Large intestine (tissue), 3 donors: Measurements from ENCODE around the gene CAMTA1. TPM values are rescaled to one million over a fixed set of nuclear protein-coding genes. Genes with fewer than 3 reads are reported as not detected.

Source experiments
- DNase-seq, 2 donors: peaks; one replicate each; pipeline versions ENCODE4 v3.0.0 to v3.0.0-alpha.2; 2013
- H3K27ac ChIP-seq: one replicate; pipeline ENCODE4 v1.5.1; 2013; ENCODE audit warnings: low read length
- H3K27me3 ChIP-seq: 2 replicates; pipeline ENCODE4 v1.6.1; 2013; ENCODE audit warnings: low read length; ENCODE audit not compliant: control insufficient read depth, insufficient read depth
- H3K36me3 ChIP-seq: 2 replicates; pipeline ENCODE4 v1.6.1; 2013; ENCODE audit warnings: low read length; ENCODE audit not compliant: control insufficient read depth, insufficient read depth
- H3K4me1 ChIP-seq: one replicate; pipeline ENCODE4 v1.6.1; 2013; ENCODE audit warnings: low read length; ENCODE audit not compliant: control insufficient read depth, insufficient read depth
- H3K4me3 ChIP-seq: one replicate; pipeline ENCODE4 v1.5.1; 2013; ENCODE audit warnings: low read length
- H3K9me3 ChIP-seq: one replicate; pipeline ENCODE4 v1.6.1; 2013; ENCODE audit warnings: mild to moderate bottlenecking, low read depth, low read length, moderate library complexity; ENCODE audit not compliant: control insufficient read depth
- WGBS: methylation state at CpG from one replicate; pipeline ENCODE4 v1.1.5; 2013; ENCODE audit warnings: low lambda C conversion rate; ENCODE audit not compliant: insufficient coverage; 5-methylcytosine and 5-hydroxymethylcytosine counted together
- polyA plus RNA-seq: library from polyadenylated mRNA; unstranded; fragments of 120-200 nt; gene quantifications from one replicate; pipeline ENCODE4 v1.2.1, GENCODE V29; 2013

The CAMTA1 gene
- polyA plus RNA-seq, 1 donor, result 67.9 TPM

- no peak overlapping the region for H3K27ac ChIP-seq
- no CpG with 5 or more reads among the region's 14 CpGs for WGBS
Observed at GRCh38 chr1:7290971-7291970, 506.0 kb downstream of the CAMTA1 start.

GRCh38 chr1:7292036-7292681 lies 506.9 kb downstream of the CAMTA1 start:
- WGBS, result 95% methylated on average over 4 of the region's 10 CpGs
- no peak for DNase-seq
- peaks cover 4% of the 10 kb centered on the region for H3K27me3 ChIP-seq
- no peaks in the 10 kb centered on the region for H3K9me3 ChIP-seq
- H3K36me3 ChIP-seq, result no peaks in the 10 kb centered on the region
- no peaks in the 10 kb centered on the region for H3K4me1 ChIP-seq
- H3K4me3 ChIP-seq, result no peak overlapping the region
- no peak overlapping the region for H3K27ac ChIP-seq

More at GRCh38 chr1:7290971-7291970, 506.0 kb downstream of the CAMTA1 start:
- Histone ChIP-seq H3K4me1 (no peaks in the 10 kb centered on the region), H3K27me3 (peaks cover 4% of the 10 kb centered on the region), H3K4me3 (no peak overlapping the region), H3K9me3 (no peaks in the 10 kb centered on the region), H3K36me3 (no peaks in the 10 kb centered on the region)
- no peak for DNase-seq

- Histone ChIP-seq H3K9me3 (no peaks in the 10 kb centered on the region), H3K4me3 (no peak overlapping the region), H3K36me3 (no peaks in the 10 kb centered on the region), H3K4me1 (no peaks in the 10 kb centered on the region), H3K27ac (no peak overlapping the region), H3K27me3 (peaks cover 5% of the 10 kb centered on the region)
- no peak for DNase-seq
- WGBS, result no CpG with 5 or more reads among the region's 17 CpGs
Observed at GRCh38 chr1:7292714-7293419, 507.6 kb downstream of the CAMTA1 start.

- Histone ChIP-seq H3K4me1 (no peaks in the 10 kb centered on the region), H3K27me3 (peaks cover 2% of the 10 kb centered on the region), H3K36me3 (no peaks in the 10 kb centered on the region), H3K9me3 (no peaks in the 10 kb centered on the region), H3K4me3 (no peak overlapping the region), H3K27ac (no peak overlapping the region)
- DNase-seq, result no peak
- no CpG with 5 or more reads among the region's 16 CpGs for WGBS
Observed at GRCh38 chr1:7293702-7294629, 508.7 kb downstream of the CAMTA1 start.

- WGBS, result 100% methylated on average over 1 of the region's 7 CpGs
- Histone ChIP-seq H3K9me3 (no peaks in the 10 kb centered on the region), H3K4me1 (peaks cover 2% of the 10 kb centered on the region), H3K27ac (no peak overlapping the region), H3K36me3 (no peaks in the 10 kb centered on the region), H3K4me3 (no peak overlapping the region), H3K27me3 (peaks cover 7% of the 10 kb centered on the region)
- no peak for DNase-seq
Observed at GRCh38 chr1:7294636-7295035, 509.4 kb downstream of the CAMTA1 start.

- Histone ChIP-seq H3K9me3 (no peaks in the 10 kb centered on the region), H3K4me3 (no peak overlapping the region), H3K27me3 (peaks cover 7% of the 10 kb centered on the region), H3K4me1 (peaks cover 2% of the 10 kb centered on the region), H3K27ac (no peak overlapping the region), H3K36me3 (no peaks in the 10 kb centered on the region)
- WGBS, result no CpG with 5 or more reads among the region's 6 CpGs
- no peak for DNase-seq
Observed at GRCh38 chr1:7295946-7296345, 510.7 kb downstream of the CAMTA1 start.

- Histone ChIP-seq H3K27ac (no peak overlapping the region), H3K4me3 (no peak overlapping the region), H3K27me3 (peaks cover 7% of the 10 kb centered on the region), H3K9me3 (no peaks in the 10 kb centered on the region), H3K4me1 (peaks cover 7% of the 10 kb centered on the region), H3K36me3 (no peaks in the 10 kb centered on the region)
- DNase-seq, result no peak
Observed at GRCh38 chr1:7296968-7297367, 511.7 kb downstream of the CAMTA1 start.

GRCh38 chr1:7298145-7298544 lies 512.9 kb downstream of the CAMTA1 start:
- Histone ChIP-seq H3K4me3 (no peak overlapping the region), H3K4me1 (peaks cover 7% of the 10 kb centered on the region), H3K36me3 (no peaks in the 10 kb centered on the region), H3K27ac (no peak overlapping the region), H3K27me3 (peaks cover 7% of the 10 kb centered on the region), H3K9me3 (no peaks in the 10 kb centered on the region)
- WGBS, result no CpG with 5 or more reads among the region's 4 CpGs
- no peak for DNase-seq

- Histone ChIP-seq H3K9me3 (no peaks in the 10 kb centered on the region), H3K4me1 (peaks cover 7% of the 10 kb centered on the region), H3K27ac (peak overlapping the region; percentile 9), H3K27me3 (peaks cover 7% of the 10 kb centered on the region), H3K4me3 (no peak overlapping the region), H3K36me3 (no peaks in the 10 kb centered on the region)
- no CpG with 5 or more reads among the region's 4 CpGs for WGBS
- DNase-seq, result no peak
Observed at GRCh38 chr1:7298749-7299151, 513.5 kb downstream of the CAMTA1 start.
